ENCODE results near the gene PTRH1. TPM values are rescaled to one million over a fixed set of nuclear protein-coding genes. Genes with fewer than 3 reads are reported as not detected.

The PTRH1 gene
- total RNA-seq, 2 donors from 2014 or later: 6.5 to 13.5 TPM

DNA sequence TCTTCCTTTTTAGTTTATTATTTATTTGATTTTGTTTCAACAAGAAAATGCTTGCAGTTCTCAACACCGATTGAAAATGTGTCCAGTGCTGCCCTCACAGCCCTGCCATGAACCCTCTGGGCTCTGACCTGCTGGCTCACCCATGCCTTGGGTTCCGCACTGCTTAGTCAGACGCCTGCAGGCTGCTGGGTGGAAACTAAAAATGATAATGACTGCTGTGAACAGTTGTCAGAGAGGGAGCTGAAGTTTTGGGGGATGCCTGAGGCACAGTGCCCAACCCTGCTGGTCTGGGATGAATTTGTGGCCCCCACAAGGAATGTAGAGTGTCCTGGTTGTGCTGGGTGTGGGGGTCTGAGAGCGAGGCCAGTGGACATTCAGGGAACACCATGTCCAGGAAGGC lies 30.9 kb downstream of the PTRH1 start:
- H3K9me3 Mint-ChIP-seq: no peaks in the 10 kb centered on the region
- H3K4me1 Mint-ChIP-seq: no peaks in the 10 kb centered on the region
- ATAC-seq (replicated peaks): no peak

DNA sequence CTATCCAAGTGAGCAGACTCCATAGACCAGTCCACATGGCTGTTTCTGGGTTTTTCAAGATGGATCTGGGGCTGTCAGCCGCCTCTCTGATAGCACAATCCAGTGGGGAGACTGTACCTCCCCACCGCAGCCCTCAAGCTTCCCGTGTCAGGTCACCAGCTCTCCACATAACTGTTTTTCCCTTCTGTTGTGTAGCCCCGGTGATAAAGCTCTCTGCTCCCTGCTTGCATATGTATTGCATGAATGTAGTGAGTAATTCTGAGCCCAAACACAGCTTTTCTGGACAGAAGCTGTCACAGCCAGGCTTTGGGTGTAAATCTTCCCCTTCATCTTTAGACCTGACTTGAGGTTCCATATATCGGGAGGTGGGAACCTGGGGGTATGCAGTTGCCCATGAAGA lies 31.7 kb downstream of the PTRH1 start:
- ATAC-seq (replicated peaks): no peak
- no peak overlapping the region for H3K4me3 Mint-ChIP-seq
- no peak overlapping the region for H3K27ac Mint-ChIP-seq
- no peaks in the 10 kb centered on the region for H3K36me3 Mint-ChIP-seq (ENCODE audit: low read depth)
- H3K9me3 Mint-ChIP-seq: no peaks in the 10 kb centered on the region
- no peaks in the 10 kb centered on the region for H3K4me1 Mint-ChIP-seq
- no peaks in the 10 kb centered on the region for H3K27me3 Mint-ChIP-seq

More for the DNA sequence above, 30.9 kb downstream of the PTRH1 start:
- Mint-ChIP-seq H3K4me3 (no peak overlapping the region), H3K36me3 (ENCODE audit: low read depth) (no peaks in the 10 kb centered on the region), H3K27ac (no peak overlapping the region), H3K27me3 (no peaks in the 10 kb centered on the region)

DNA sequence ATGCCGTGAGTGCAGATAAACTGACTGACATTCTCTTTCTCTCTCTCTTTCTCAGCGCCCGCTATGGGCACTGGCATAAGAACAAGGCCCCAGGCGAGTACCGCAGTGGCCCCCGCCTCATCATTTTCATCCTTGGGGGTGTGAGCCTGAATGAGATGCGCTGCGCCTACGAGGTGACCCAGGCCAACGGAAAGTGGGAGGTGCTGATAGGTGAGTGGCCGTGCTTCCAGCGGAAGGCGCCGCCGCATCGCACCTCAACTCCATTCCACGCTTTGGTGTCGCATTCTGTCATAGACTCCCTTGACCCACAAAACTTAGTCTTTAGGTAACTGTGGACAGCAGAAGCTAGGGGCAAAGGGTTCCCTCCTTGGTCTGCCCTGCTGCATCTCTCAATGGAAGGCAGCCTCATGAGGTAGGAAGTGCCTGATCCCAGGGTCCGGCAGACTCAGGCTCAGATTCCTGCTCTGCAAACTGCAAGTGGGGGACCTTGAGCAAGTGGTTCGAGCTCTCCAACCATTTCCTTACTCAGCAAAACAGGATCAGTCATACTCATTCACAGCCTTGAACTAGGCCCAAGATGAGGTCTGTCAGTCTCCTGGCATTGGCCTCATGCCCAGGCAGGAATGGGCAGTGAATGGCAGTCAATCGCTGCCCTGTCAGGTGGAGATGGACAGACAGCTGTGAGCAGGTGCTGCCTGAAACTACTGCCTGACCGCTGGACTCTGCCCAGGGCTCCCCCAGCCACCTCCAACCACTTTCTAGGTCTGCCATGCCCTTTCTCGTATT lies 32.9 kb downstream of the PTRH1 start:
- no peak for ATAC-seq (replicated peaks)
- Mint-ChIP-seq H3K27me3 (no peaks in the 10 kb centered on the region), H3K9me3 (no peaks in the 10 kb centered on the region), H3K27ac (no peak overlapping the region), H3K4me3 (no peak overlapping the region), H3K4me1 (no peaks in the 10 kb centered on the region), H3K36me3 (ENCODE audit: low read depth) (no peaks in the 10 kb centered on the region)

DNA sequence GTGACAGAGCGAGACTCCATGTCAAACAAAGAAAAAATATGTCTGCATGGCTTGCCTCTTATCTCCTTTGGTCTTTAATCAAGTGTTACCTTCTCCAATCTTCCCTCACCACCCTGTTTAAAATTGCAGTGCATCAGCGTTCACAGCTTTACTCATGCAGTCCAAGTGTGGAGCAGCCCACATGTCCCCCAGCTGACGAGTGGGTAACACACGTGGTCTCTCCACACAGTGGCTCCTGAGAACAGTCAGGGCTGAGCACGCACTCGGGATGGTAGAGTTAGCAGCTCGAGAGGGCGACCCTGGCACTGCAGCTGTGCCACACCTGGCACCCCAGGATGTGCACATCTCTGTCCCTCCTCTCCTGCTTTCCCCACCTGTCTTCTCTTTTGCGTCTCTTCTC lies 34.6 kb downstream of the PTRH1 start:
- no peak overlapping the region for H3K27ac Mint-ChIP-seq
- H3K36me3 Mint-ChIP-seq (ENCODE audit: low read depth): no peaks in the 10 kb centered on the region
- no peak overlapping the region for H3K4me3 Mint-ChIP-seq
- ATAC-seq (replicated peaks): no peak
- no peaks in the 10 kb centered on the region for H3K4me1 Mint-ChIP-seq
- no peaks in the 10 kb centered on the region for H3K27me3 Mint-ChIP-seq
- no peaks in the 10 kb centered on the region for H3K9me3 Mint-ChIP-seq

DNA sequence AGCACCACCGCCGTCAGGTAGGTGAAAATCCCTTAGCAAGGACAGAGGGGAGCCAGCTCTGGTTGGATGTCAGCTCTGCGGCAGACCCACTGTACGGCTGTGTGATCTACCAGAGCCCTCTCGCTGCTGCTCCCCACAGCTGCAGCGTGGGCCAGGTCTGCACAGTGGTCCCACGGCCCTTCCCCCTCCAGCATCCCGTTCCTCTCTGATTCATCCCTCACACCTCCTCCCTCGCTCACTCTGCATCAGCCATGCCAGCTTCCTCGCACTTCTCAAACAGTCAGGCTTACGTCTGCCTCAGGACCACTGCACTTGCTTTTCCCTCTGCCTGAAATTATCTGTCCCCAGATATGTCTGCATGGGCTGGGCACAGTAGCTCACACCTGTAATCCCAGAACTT lies 35.2 kb downstream of the PTRH1 start:
- no peaks in the 10 kb centered on the region for H3K9me3 Mint-ChIP-seq
- H3K4me3 Mint-ChIP-seq: no peak overlapping the region
- H3K27ac Mint-ChIP-seq: no peak overlapping the region
- no peaks in the 10 kb centered on the region for H3K36me3 Mint-ChIP-seq (ENCODE audit: low read depth)
- ATAC-seq (replicated peaks): no peak
- H3K4me1 Mint-ChIP-seq: no peaks in the 10 kb centered on the region
- H3K27me3 Mint-ChIP-seq: no peaks in the 10 kb centered on the region

DNA sequence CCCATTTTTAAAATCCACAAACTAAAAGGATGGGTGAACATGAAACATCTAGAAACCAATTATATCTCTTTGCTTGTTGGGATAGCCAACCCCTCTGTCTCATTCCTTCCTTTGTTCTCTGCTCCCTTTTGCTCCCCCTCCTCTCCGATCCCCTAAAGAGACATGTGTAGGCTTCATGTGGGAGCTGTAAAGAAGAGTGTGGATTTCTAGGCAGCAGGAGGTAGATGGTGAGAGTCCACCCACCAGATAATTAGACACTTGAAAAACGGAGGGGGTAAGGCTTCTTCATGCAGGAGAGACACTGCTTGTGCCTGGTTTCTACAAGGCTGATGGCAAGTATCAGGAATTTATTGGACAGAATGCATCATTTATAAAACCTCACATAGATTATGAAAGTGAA lies 36.0 kb downstream of the PTRH1 start:
- no peaks in the 10 kb centered on the region for H3K36me3 Mint-ChIP-seq (ENCODE audit: low read depth)
- no peak for ATAC-seq (replicated peaks)
- H3K27ac Mint-ChIP-seq: no peak overlapping the region
- H3K4me3 Mint-ChIP-seq: no peak overlapping the region
- H3K27me3 Mint-ChIP-seq: no peaks in the 10 kb centered on the region
- H3K4me1 Mint-ChIP-seq: no peaks in the 10 kb centered on the region
- H3K9me3 Mint-ChIP-seq: no peaks in the 10 kb centered on the region

DNA sequence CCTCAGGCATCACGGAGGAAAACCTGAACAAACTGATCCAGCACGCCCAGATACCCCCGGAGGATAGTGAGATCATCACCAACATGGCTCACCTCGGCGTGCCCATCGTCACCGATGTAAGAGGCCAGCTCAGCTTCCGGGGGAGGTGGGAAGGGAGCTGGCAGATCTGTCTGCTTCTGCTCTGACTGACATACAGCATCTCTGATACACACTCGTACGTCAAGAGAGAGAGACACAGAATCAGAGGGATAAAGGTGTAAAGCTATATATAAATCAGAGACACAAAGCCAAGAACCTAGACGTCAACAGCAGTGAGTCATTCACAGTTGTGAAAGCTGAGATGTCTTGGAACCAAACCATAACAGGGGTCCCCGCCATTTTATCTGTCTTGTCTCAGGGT lies 38.8 kb downstream of the PTRH1 start:
- Mint-ChIP-seq H3K27me3 (no peaks in the 10 kb centered on the region), H3K27ac (no peak overlapping the region), H3K9me3 (no peaks in the 10 kb centered on the region), H3K4me3 (no peak overlapping the region), H3K4me1 (no peaks in the 10 kb centered on the region), H3K36me3 (ENCODE audit: low read depth) (peaks cover 9% of the 10 kb centered on the region)
- no peak for ATAC-seq (replicated peaks)

DNA sequence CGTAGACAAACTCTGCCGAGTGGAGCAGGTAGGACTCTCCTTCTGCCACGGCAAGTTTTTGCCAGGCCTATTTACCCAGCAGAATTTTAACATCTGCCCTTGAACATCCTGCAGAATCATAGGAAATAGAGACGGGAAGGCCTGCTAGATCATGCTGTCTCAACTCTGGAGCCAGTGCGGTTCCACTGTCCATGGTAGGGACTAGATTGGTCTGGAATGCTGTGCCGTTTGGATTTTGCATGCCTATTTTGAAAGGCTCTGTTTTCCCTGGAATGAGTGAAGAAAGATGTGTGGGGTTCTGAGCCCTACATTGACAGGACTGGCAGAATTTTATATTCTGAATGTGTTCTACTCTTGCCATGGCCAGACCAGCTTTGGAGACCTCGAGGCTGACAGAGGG lies 42.2 kb downstream of the PTRH1 start:
- ATAC-seq (replicated peaks): no peak
- Mint-ChIP-seq H3K36me3 (ENCODE audit: low read depth) (peaks cover 18% of the 10 kb centered on the region), H3K9me3 (no peaks in the 10 kb centered on the region), H3K27me3 (no peaks in the 10 kb centered on the region), H3K27ac (no peak overlapping the region), H3K4me1 (no peaks in the 10 kb centered on the region), H3K4me3 (no peak overlapping the region)

DNA sequence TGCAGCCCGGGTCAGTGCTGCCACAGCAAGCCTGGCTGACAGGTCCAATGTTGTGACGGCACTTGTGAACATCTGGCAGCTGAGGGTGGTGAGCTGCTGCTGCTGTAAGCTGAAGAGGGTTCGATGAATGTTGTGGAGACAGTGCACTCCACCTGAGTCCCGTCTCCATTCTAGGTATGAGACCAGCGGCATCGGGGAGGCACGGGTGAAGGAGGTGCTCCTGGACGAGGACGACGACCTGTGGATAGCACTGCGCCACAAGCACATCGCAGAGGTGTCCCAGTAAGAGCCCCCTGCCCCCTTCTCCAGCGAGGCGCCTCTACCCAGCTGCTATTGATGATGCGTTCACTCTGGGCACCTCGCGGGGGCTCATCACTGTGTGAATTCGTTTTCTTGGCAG lies 47.6 kb downstream of the PTRH1 start:
- no peak for ATAC-seq (replicated peaks)
- Mint-ChIP-seq H3K36me3 (ENCODE audit: low read depth) (peaks cover 19% of the 10 kb centered on the region), H3K4me3 (no peak overlapping the region), H3K27me3 (no peaks in the 10 kb centered on the region), H3K9me3 (no peaks in the 10 kb centered on the region), H3K27ac (no peak overlapping the region), H3K4me1 (no peaks in the 10 kb centered on the region)

DNA sequence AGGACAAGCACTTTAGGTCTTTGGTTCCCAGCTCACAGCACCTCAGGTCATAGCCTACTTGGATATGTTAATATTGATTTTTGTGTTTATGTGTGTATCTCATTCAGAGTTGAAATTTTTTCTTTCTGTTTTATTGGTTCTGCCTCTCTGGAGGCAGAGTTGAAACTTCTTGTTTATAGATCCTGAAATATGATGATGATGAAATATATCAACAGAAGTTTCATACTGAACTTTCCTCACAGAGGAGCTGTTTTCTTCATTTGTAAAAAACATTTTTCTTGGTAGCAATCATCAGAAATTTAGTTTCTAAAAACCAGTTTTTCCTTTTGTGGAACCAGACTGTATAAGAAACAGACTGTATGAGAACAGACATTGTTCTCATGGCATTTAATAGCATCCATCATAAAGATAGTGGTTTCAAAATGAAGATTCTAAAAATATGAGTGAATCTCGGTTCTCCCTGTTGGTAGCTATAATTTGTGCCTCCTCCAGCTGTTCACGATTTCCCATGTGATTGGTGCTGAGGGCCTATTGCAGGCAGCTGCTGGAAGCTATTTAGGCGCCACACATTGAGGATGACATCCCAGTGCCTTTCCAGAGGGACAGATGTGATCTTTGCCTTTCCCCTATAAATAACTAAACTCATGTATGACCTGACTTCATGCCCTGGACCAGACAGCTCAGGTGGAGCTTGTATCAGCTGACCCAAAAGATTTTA lies 48.2 kb downstream of the PTRH1 start:
- Mint-ChIP-seq H3K9me3 (no peaks in the 10 kb centered on the region), H3K4me3 (no peak overlapping the region), H3K36me3 (ENCODE audit: low read depth) (peaks cover 20% of the 10 kb centered on the region), H3K27ac (no peak overlapping the region), H3K4me1 (no peaks in the 10 kb centered on the region), H3K27me3 (no peaks in the 10 kb centered on the region)
- ATAC-seq (replicated peaks): no peak

DNA sequence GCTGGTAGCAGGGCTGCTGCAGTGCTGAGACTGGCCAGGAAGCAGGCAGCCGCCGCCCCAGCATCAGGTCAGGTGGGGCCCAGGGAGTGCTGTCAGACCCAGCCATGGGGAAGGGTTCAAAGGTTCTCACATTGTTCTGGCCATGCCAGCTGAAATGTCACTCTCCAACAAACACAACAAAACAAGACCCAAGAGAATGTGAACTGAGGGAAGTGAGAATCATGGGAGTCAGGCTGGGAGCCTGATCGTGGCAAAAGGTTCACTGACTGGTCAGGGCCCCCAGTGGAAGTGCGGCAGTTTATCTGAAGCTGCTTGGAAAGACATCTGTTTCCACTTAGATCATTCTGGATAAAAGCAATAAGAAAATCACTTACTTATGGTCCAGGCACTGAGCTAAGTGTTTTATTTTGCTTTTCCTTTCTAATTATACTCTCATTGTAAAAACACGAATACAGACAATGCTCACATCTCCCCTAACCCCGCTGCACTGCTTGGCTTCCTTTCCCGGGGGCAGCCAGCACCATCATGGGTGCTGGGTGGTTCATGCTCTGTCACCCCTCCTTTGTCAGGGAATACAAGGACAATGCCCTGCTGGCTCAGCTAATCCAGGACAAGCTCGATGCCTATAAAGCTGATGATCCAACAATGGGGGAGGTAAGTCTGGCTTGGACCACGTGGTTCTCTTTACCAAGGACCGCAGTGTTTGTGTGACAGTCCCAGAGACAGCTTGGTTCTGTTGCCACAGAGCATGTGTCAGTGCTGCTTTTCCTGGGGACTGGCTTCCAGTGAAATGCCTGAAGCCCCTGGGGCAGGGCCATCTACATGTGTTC lies 50.6 kb downstream of the PTRH1 start:
- H3K36me3 Mint-ChIP-seq (ENCODE audit: low read depth): peaks cover 5% of the 10 kb centered on the region
- no peak overlapping the region for H3K4me3 Mint-ChIP-seq
- no peak for ATAC-seq (replicated peaks)
- no peaks in the 10 kb centered on the region for H3K9me3 Mint-ChIP-seq
- H3K27ac Mint-ChIP-seq: no peak overlapping the region
- H3K4me1 Mint-ChIP-seq: no peaks in the 10 kb centered on the region
- H3K27me3 Mint-ChIP-seq: no peaks in the 10 kb centered on the region

DNA sequence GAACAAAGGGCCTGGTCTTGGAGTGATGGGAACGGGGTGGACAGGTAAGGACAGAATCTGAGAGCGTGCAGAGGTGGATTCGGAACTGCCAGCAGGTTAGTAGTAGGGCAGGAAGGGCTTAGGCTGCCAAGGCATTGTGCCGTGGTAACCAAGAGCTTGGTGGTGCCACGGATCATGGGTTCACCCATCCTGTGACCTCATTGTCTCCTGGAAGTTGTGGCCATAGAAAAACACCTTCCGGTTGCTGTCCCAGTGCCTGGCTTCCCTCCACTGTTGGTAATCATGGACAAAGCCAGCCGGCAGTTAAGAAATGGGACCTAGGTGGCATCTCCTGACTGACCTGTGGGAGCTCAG lies 51.2 kb downstream of the PTRH1 start:
- ATAC-seq (replicated peaks): no peak
- Mint-ChIP-seq H3K27me3 (no peaks in the 10 kb centered on the region), H3K9me3 (no peaks in the 10 kb centered on the region), H3K4me1 (no peaks in the 10 kb centered on the region), H3K36me3 (ENCODE audit: low read depth) (peaks cover 5% of the 10 kb centered on the region), H3K27ac (no peak overlapping the region), H3K4me3 (no peak overlapping the region)

Data from activated T-helper 17 cell treated with anti-CD3 and anti-CD28 coated beads, Interleukin-2, amount 50 U/mL, for 72 hours (primary cell).